Fibroblast of lung (primary cell): ENCODE data around the gene FASTK. TPM values are rescaled to one million over a fixed set of nuclear protein-coding genes. Genes with fewer than 3 reads are reported as not detected.

Experiments
- DNase-seq, 2 donors: peaks; one replicate each; pipeline versions ENCODE4 v3.0.0 to v3.0.0-alpha.2; 2010; ENCODE audit warnings: low read depth in 2 of 2
- H2AFZ ChIP-seq: 2 replicates; pipeline ENCODE4 v1.5.1; 2012; ENCODE audit warnings: low read length, control low read depth, inconsistent platforms
- H3K27ac ChIP-seq: 2 replicates; pipeline ENCODE4 v1.5.1; 2011; ENCODE audit warnings: low read length, control low read depth; ENCODE audit not compliant: insufficient read depth
- H3K27me3 ChIP-seq: 2 replicates; pipeline ENCODE4 v1.5.1; 2011; ENCODE audit warnings: mild to moderate bottlenecking, low read length; ENCODE audit not compliant: control insufficient read depth, insufficient read depth
- H3K36me3 ChIP-seq: 2 replicates; pipeline ENCODE4 v1.5.1; 2011; ENCODE audit warnings: low read length; ENCODE audit not compliant: control insufficient read depth, insufficient read depth
- H3K4me1 ChIP-seq: 2 replicates; pipeline ENCODE4 v1.5.1; 2011; ENCODE audit warnings: low read length; ENCODE audit not compliant: control insufficient read depth, insufficient read depth; ENCODE audit errors: extremely low read depth
- H3K4me2 ChIP-seq: 2 replicates; pipeline ENCODE4 v1.5.1; 2011; ENCODE audit warnings: low read length, control low read depth; ENCODE audit not compliant: insufficient read depth; ENCODE audit errors: extremely low read depth
- H3K4me3 ChIP-seq, 4 experiments: fragments of 200-600 bp in 1 of 4; sonication (generic) in 1 of 4; replicated peaks in 1 of 4; 2 replicates each; pipeline ENCODE4 v1.5.1; 2011 to 2016; ENCODE audit warnings: low read length in 4 of 4, low read depth in 3 of 4, mild to moderate bottlenecking in 3 of 4, control low read depth in 2 of 4, inconsistent platforms in 1 of 4, mixed read lengths in 1 of 4; ENCODE audit not compliant: insufficient read depth in 1 of 4; ENCODE audit errors: control extremely low read depth in 1 of 4
- H3K79me2 ChIP-seq: 2 replicates; pipeline ENCODE4 v1.5.1; 2012; ENCODE audit warnings: mild to moderate bottlenecking, low read length, inconsistent platforms; ENCODE audit not compliant: control insufficient read depth, insufficient read depth
- H3K9ac ChIP-seq: 2 replicates; pipeline ENCODE4 v1.5.1; 2011; ENCODE audit warnings: mild to moderate bottlenecking, low read length, control low read depth; ENCODE audit not compliant: insufficient read depth
- H3K9me3 ChIP-seq: 2 replicates; pipeline ENCODE4 v1.5.1; 2012; ENCODE audit warnings: low read depth, low read length; ENCODE audit not compliant: control insufficient read depth, insufficient read depth
- H4K20me1 ChIP-seq: 2 replicates; pipeline ENCODE4 v1.5.1; 2011; ENCODE audit warnings: low read length; ENCODE audit not compliant: control insufficient read depth, insufficient read depth; ENCODE audit errors: extremely low read depth
- EZH2 ChIP-seq: IDR thresholded peaks from 2 replicates; pipeline ENCODE4 v1.5.1; 2012; ENCODE audit warnings: low read length, control low read depth, mild to moderate bottlenecking; ENCODE audit errors: missing control alignments
- polyA plus RNA-seq, 2 donors: library from polyadenylated mRNA; depleted of rRNA in 1 of 2; stranded (reverse) in 1 of 2; unstranded in 1 of 2; fragments of >200 nt; gene quantifications; 2 replicates each; pipeline ENCODE4 v1.2.1, GENCODE V29; 2011 to 2012; ENCODE audit warnings: missing spikeins in 1 of 2
- total RNA-seq: library from RNA; depleted of rRNA; stranded (reverse); fragments of >200 nt; gene quantifications from 2 replicates; pipeline ENCODE4 v1.2.1, GENCODE V29; 2014
- TF ChIP-seq, protein P1 (sequence below), 2 donors: IDR thresholded peaks in 1 of 2; conservative IDR thresholded peaks in 1 of 2; 1 replicate in 1 of 2; 2 replicates in 1 of 2; pipeline ENCODE4 v1.5.1; 2011 to 2012; ENCODE audit warnings: low read length in 2 of 2, control low read depth in 1 of 2, inconsistent platforms in 1 of 2, low read depth in 1 of 2, mild to moderate bottlenecking in 1 of 2

The FASTK gene
- total and polyA plus RNA-seq, 2 donors (not counting 1 experiment from before 2014, with no cell fraction given), result 33.8 to 69.5 TPM

- peak in 1 of 2 donors; percentile 52 for DNase-seq
- H3K4me1 ChIP-seq, result peaks cover 31% of the 10 kb centered on the region
- peaks cover 7% of the 10 kb centered on the region for H3K36me3 ChIP-seq
These were observed 2.6 kb upstream of the FASTK start, which contains the start of gene TMUB1 for GRCh38 chr7:151083071-151083823. TMUB1 (minus strand) TSS chr7:151083493; CDS start chr7:151082563, 930 bp downstream.

GRCh38 chr7:151082141-151083070 lies 1.8 kb upstream of the FASTK start:
- DNase-seq, result no peak
- Histone ChIP-seq H3K9ac (peak overlapping the region; percentile 65), H3K79me2 (peaks cover 34% of the 10 kb centered on the region), H3K36me3 (peaks cover 9% of the 10 kb centered on the region), H4K20me1 (no peaks in the 10 kb centered on the region), H3K27ac (peak overlapping the region; percentile 91), H3K9me3 (no peaks in the 10 kb centered on the region), H3K4me1 (peaks cover 28% of the 10 kb centered on the region), H3K27me3 (no peaks in the 10 kb centered on the region), H3K4me2 (peak overlapping the region; percentile 81), H3K4me3 (peak overlapping the region; percentile 63 to 94 (median 77)), H2AFZ (no peak overlapping the region)
- no peak for TF ChIP-seq EZH2
- TF ChIP-seq, protein P1, sequence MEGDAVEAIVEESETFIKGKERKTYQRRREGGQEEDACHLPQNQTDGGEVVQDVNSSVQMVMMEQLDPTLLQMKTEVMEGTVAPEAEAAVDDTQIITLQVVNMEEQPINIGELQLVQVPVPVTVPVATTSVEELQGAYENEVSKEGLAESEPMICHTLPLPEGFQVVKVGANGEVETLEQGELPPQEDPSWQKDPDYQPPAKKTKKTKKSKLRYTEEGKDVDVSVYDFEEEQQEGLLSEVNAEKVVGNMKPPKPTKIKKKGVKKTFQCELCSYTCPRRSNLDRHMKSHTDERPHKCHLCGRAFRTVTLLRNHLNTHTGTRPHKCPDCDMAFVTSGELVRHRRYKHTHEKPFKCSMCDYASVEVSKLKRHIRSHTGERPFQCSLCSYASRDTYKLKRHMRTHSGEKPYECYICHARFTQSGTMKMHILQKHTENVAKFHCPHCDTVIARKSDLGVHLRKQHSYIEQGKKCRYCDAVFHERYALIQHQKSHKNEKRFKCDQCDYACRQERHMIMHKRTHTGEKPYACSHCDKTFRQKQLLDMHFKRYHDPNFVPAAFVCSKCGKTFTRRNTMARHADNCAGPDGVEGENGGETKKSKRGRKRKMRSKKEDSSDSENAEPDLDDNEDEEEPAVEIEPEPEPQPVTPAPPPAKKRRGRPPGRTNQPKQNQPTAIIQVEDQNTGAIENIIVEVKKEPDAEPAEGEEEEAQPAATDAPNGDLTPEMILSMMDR (conservative IDR thresholded peaks at IDR 0.05 in 1 of 2, IDR thresholded peaks at IDR 0.05 in 1 of 2; ENCODE audit: low read depth in 1 of 2, low read length in 2 of 2), result no peak

More at GRCh38 chr7:151083071-151083823, 2.6 kb upstream of the FASTK start, which contains the start of gene TMUB1:
- Histone ChIP-seq H3K4me2 (peak within 1 kb of the TSS; percentile 87), H4K20me1 (no peaks in the 10 kb centered on the region), H3K9me3 (no peaks in the 10 kb centered on the region), H3K27me3 (no peaks in the 10 kb centered on the region), H3K79me2 (peaks cover 43% of the 10 kb centered on the region), H2AFZ (peak within 1 kb of the TSS; percentile 71), H3K9ac (peak within 1 kb of the TSS; percentile 67), H3K4me3 (peak within 1 kb of the TSS; percentile 63 to 94 (median 77)), H3K27ac (peak within 1 kb of the TSS; percentile 91)
- TF ChIP-seq, protein P1 (conservative IDR thresholded peaks at IDR 0.05 in 1 of 2, IDR thresholded peaks at IDR 0.05 in 1 of 2; ENCODE audit: low read depth in 1 of 2, low read length in 2 of 2), result no peak
- TF ChIP-seq EZH2, result no peak
